ENCODE results near the gene DPM1. TPM values are rescaled to one million over a fixed set of nuclear protein-coding genes. Genes with fewer than 3 reads are reported as not detected.

Gene DPM1
- total RNA-seq, 3 donors from 2014 or later (not counting 1 experiment from before 2014, with no cell fraction given) = 21.2 to 26.1 (median 25.6) TPM

DNA sequence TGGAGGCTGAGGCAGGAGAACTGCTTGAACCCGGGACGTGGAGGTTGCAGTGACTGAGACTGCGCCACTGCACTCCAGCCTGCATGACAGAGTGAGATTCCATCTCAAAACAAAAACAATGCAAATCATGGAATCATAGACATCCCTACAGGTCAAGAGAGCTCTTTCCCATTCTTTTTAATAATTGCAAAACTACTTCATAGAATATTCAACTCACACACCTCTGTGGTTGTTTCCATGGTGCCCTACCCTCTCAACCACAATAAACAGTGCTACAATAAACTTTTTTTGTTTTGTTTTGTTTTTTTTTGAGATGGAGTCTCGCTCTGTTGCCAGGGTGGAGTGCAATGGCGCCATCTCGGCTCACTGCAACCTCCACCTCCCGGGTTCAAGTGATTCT lies 15.3 kb downstream of the DPM1 start:
- Histone ChIP-seq H3K9me3 (ENCODE audit: control insufficient read depth, insufficient read depth, low read length) (no peaks in the 10 kb centered on the region), H3K27ac (ENCODE audit: low read length) (no peak overlapping the region), H3K4me3 (ENCODE audit: low read length) (no peak overlapping the region), H3K27me3 (ENCODE audit: control insufficient read depth, insufficient read depth, low read length) (no peaks in the 10 kb centered on the region), H3K36me3 (ENCODE audit: control insufficient read depth, insufficient read depth, low read length) (peaks cover 67% of the 10 kb centered on the region), H3K4me1 (ENCODE audit: control insufficient read depth, insufficient read depth, low read length) (no peaks in the 10 kb centered on the region)
- Mint-ChIP-seq H3K36me3 (peaks cover 7% of the 10 kb centered on the region), H3K9me3 (no peaks in the 10 kb centered on the region), H3K4me3 (no peak overlapping the region), H3K27ac (no peak overlapping the region), H3K27me3 (ENCODE audit: low read depth in 2 of 2) (no peaks in the 10 kb centered on the region), H3K4me1 (no peaks in the 10 kb centered on the region)
- intact Hi-C loops (cut with micrococcal nuclease) = no loop called here
- TF ChIP-seq, protein P1, sequence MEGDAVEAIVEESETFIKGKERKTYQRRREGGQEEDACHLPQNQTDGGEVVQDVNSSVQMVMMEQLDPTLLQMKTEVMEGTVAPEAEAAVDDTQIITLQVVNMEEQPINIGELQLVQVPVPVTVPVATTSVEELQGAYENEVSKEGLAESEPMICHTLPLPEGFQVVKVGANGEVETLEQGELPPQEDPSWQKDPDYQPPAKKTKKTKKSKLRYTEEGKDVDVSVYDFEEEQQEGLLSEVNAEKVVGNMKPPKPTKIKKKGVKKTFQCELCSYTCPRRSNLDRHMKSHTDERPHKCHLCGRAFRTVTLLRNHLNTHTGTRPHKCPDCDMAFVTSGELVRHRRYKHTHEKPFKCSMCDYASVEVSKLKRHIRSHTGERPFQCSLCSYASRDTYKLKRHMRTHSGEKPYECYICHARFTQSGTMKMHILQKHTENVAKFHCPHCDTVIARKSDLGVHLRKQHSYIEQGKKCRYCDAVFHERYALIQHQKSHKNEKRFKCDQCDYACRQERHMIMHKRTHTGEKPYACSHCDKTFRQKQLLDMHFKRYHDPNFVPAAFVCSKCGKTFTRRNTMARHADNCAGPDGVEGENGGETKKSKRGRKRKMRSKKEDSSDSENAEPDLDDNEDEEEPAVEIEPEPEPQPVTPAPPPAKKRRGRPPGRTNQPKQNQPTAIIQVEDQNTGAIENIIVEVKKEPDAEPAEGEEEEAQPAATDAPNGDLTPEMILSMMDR (IDR thresholded peaks at IDR 0.05) = no peak
- ATAC-seq = no peak
- peak in 1 of 2 donors; percentile 26 for DNase-seq
- 97% methylated on average over 7 of the region's 7 CpGs for WGBS (ENCODE audit: insufficient coverage)

- DNase-seq = no peak
- 100% methylated on average over 1 of the region's 1 CpG for WGBS (ENCODE audit: insufficient coverage)
- Mint-ChIP-seq H3K4me3 (no peak overlapping the region), H3K9me3 (no peaks in the 10 kb centered on the region), H3K27ac (peak overlapping the region in 1 of 2 donors; percentile 98), H3K27me3 (ENCODE audit: low read depth in 2 of 2) (no peaks in the 10 kb centered on the region), H3K4me1 (peaks cover 15% of the 10 kb centered on the region in 2 donors), H3K36me3 (no peaks in the 10 kb centered on the region)
- Histone ChIP-seq H3K9me3 (ENCODE audit: control insufficient read depth, insufficient read depth, low read length) (no peaks in the 10 kb centered on the region), H3K27me3 (ENCODE audit: control insufficient read depth, insufficient read depth, low read length) (no peaks in the 10 kb centered on the region), H3K4me3 (ENCODE audit: low read length) (no peak overlapping the region), H3K4me1 (ENCODE audit: control insufficient read depth, insufficient read depth, low read length) (peaks cover 16% of the 10 kb centered on the region), H3K36me3 (ENCODE audit: control insufficient read depth, insufficient read depth, low read length) (peaks cover 28% of the 10 kb centered on the region), H3K27ac (ENCODE audit: low read length) (no peak overlapping the region)
- no peak for ATAC-seq
- TF ChIP-seq, protein P1 (IDR thresholded peaks at IDR 0.05) = no peak
- intact Hi-C loops (cut with micrococcal nuclease) = no loop called here
These were observed 24.7 kb downstream of the DPM1 start for GRCh38 chr20:50933589-50933988.

DNA sequence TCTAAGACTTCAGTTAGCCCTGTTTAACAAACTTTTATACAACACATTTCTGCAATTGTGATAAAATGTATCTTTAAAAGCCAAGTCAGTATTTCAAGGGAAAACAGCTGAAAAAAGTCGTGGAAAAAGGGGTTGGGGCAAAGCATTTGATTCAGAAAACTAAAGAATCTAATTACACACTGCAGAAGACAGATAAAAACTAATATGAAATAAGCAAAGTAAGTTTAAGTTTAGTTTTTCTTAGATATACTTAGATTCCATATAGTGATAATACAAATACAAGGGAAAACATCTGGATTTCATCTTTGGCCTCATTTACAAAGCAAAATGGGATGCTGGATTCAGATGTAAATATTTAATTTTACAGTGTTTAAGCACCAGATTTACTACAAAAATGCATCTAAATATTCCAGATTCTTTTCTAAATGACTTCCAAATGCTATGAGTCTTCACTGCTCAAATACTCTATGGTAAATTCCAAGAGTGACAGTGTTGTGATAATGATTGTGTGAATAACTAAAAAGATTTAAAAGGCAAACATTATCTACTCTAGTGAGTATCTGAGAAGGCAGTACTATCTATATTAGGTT lies 25.5 kb downstream of the DPM1 start:
- intact Hi-C loops (cut with micrococcal nuclease) = no loop called here
- H3K36me3 Mint-ChIP-seq = no peaks in the 10 kb centered on the region
- peak overlapping the region; percentile 84 for H3K4me3 Mint-ChIP-seq
- H3K27ac ChIP-seq (ENCODE audit: low read length) = no peak overlapping the region
- peaks cover 22 to 23% of the 10 kb centered on the region in 2 donors for H3K4me1 Mint-ChIP-seq
- H3K4me3 ChIP-seq (ENCODE audit: low read length) = no peak overlapping the region
- ATAC-seq = no peak
- H3K36me3 ChIP-seq (ENCODE audit: control insufficient read depth, insufficient read depth, low read length) = peaks cover 31% of the 10 kb centered on the region
- H3K9me3 Mint-ChIP-seq = no peaks in the 10 kb centered on the region
- H3K9me3 ChIP-seq (ENCODE audit: control insufficient read depth, insufficient read depth, low read length) = no peaks in the 10 kb centered on the region
- TF ChIP-seq, protein P1 (IDR thresholded peaks at IDR 0.05) = no peak
- no peak for DNase-seq
- no peaks in the 10 kb centered on the region for H3K27me3 Mint-ChIP-seq (ENCODE audit: low read depth in 2 of 2)
- H3K4me1 ChIP-seq (ENCODE audit: control insufficient read depth, insufficient read depth, low read length) = peaks cover 20% of the 10 kb centered on the region
- no CpG with 5 or more reads among the region's 1 CpG for WGBS (ENCODE audit: insufficient coverage)
- no peaks in the 10 kb centered on the region for H3K27me3 ChIP-seq (ENCODE audit: control insufficient read depth, insufficient read depth, low read length)
- H3K27ac Mint-ChIP-seq = peak overlapping the region; percentile 90 to 98

DNA sequence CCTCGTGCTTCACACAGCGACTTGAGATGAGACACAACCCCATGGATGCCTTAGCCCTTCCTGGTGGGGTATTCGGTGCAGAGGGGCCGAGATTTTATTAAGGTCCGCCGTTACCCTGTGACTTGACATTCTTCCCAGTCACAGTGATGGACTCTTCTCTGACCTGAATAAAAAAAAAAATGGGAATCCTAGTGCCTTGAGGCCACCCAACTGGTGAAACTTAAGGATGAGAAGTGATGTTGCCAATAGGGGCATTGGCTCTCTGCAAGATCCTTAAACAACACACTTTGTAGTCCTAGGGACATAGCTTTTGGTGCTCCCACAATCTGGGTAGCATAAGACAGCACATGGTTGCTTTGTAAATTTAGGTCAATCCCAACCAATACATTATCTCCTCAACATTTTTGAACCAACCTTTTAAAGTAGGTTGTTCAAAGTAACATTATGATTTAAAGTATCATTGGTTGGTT lies 26.3 kb downstream of the DPM1 start:
- H3K9me3 ChIP-seq (ENCODE audit: control insufficient read depth, insufficient read depth, low read length) = no peaks in the 10 kb centered on the region
- no peaks in the 10 kb centered on the region for H3K36me3 Mint-ChIP-seq
- no peaks in the 10 kb centered on the region for H3K9me3 Mint-ChIP-seq
- peaks cover 28 to 31% of the 10 kb centered on the region in 2 donors for H3K4me1 Mint-ChIP-seq
- WGBS (ENCODE audit: insufficient coverage) = 61% methylated on average over 6 of the region's 6 CpGs
- H3K4me3 ChIP-seq (ENCODE audit: low read length) = peak overlapping the region; percentile 92
- peak overlapping the region; percentile 84 for H3K4me3 Mint-ChIP-seq
- peaks cover 20% of the 10 kb centered on the region for H3K4me1 ChIP-seq (ENCODE audit: control insufficient read depth, insufficient read depth, low read length)
- peak overlapping the region; percentile 90 to 98 for H3K27ac Mint-ChIP-seq
- ATAC-seq (no peak), DNase-seq (no peak)
- TF ChIP-seq, protein P1 (IDR thresholded peaks at IDR 0.05) = no peak
- no peaks in the 10 kb centered on the region for H3K27me3 ChIP-seq (ENCODE audit: control insufficient read depth, insufficient read depth, low read length)
- no peaks in the 10 kb centered on the region for H3K27me3 Mint-ChIP-seq (ENCODE audit: low read depth in 2 of 2)
- intact Hi-C loops (cut with micrococcal nuclease) = no loop called here
- peak overlapping the region; percentile 100 for H3K27ac ChIP-seq (ENCODE audit: low read length)
- H3K36me3 ChIP-seq (ENCODE audit: control insufficient read depth, insufficient read depth, low read length) = peaks cover 35% of the 10 kb centered on the region
